Measurements from ENCODE around the gene CDKAL1.

CDKAL1 gene

GRCh38 chr6:20927130-20927860 lies 393.0 kb downstream of the CDKAL1 start:
- no peak overlapping the region for H3K27ac ChIP-seq
- no peak for DNase-seq
- no peak for TF ChIP-seq CTCF (IDR thresholded peaks at IDR 0.05)
- H3K4me1 ChIP-seq: peaks cover 0 to 20% (median 0%) of the 10 kb centered on the region in 4 donors
- H3K4me3 ChIP-seq: no peak overlapping the region
- H3K9me3 ChIP-seq: no peaks in the 10 kb centered on the region
- H3K36me3 ChIP-seq: no peaks in the 10 kb centered on the region
- intact Hi-C loops (cut with DNase I; ENCODE audit: low total_unique reads): no loop called here
- H3K27me3 ChIP-seq: no peaks in the 10 kb centered on the region

GRCh38 chr6:20929283-20929682 lies 395.0 kb downstream of the CDKAL1 start:
- H3K9me3 ChIP-seq: no peaks in the 10 kb centered on the region
- H3K36me3 ChIP-seq: no peaks in the 10 kb centered on the region
- TF ChIP-seq CTCF (IDR thresholded peaks at IDR 0.05): no peak
- H3K27ac ChIP-seq: no peak overlapping the region
- intact Hi-C loops (cut with DNase I; ENCODE audit: low total_unique reads): no loop called here
- no peak overlapping the region for H3K4me3 ChIP-seq
- no peaks in the 10 kb centered on the region for H3K27me3 ChIP-seq
- DNase-seq: no peak
- H3K4me1 ChIP-seq: peaks cover 0 to 20% (median 2%) of the 10 kb centered on the region in 4 donors

- H3K36me3 ChIP-seq: no peaks in the 10 kb centered on the region
- H3K4me1 ChIP-seq: peaks cover 0 to 20% (median 2%) of the 10 kb centered on the region in 4 donors
- no peak for TF ChIP-seq CTCF (IDR thresholded peaks at IDR 0.05)
- H3K9me3 ChIP-seq: no peaks in the 10 kb centered on the region
- DNase-seq: no peak
- H3K4me3 ChIP-seq: no peak overlapping the region
- no peaks in the 10 kb centered on the region for H3K27me3 ChIP-seq
- intact Hi-C loops (cut with DNase I; ENCODE audit: low total_unique reads): no loop called here
- H3K27ac ChIP-seq: no peak overlapping the region
These were observed 396.8 kb downstream of the CDKAL1 start for GRCh38 chr6:20931093-20931492.

GRCh38 chr6:20931772-20932171 lies 397.5 kb downstream of the CDKAL1 start:
- peaks cover 0 to 20% (median 2%) of the 10 kb centered on the region in 4 donors for H3K4me1 ChIP-seq
- DNase-seq: no peak
- intact Hi-C loops (cut with DNase I; ENCODE audit: low total_unique reads): no loop called here
- no peaks in the 10 kb centered on the region for H3K9me3 ChIP-seq
- no peak for TF ChIP-seq CTCF (IDR thresholded peaks at IDR 0.05)
- H3K27me3 ChIP-seq: no peaks in the 10 kb centered on the region
- no peak overlapping the region for H3K4me3 ChIP-seq
- H3K36me3 ChIP-seq: no peaks in the 10 kb centered on the region
- no peak overlapping the region for H3K27ac ChIP-seq

- no peaks in the 10 kb centered on the region for H3K27me3 ChIP-seq
- intact Hi-C loops (cut with DNase I; ENCODE audit: low total_unique reads): no loop called here
- TF ChIP-seq CTCF (IDR thresholded peaks at IDR 0.05): no peak
- DNase-seq: no peak
- no peaks in the 10 kb centered on the region for H3K36me3 ChIP-seq
- H3K4me1 ChIP-seq: peaks cover 0 to 15% (median 2%) of the 10 kb centered on the region in 4 donors
- no peaks in the 10 kb centered on the region for H3K9me3 ChIP-seq
- no peak overlapping the region for H3K27ac ChIP-seq
- H3K4me3 ChIP-seq: no peak overlapping the region
These were observed 398.0 kb downstream of the CDKAL1 start for GRCh38 chr6:20932284-20932683.

Data from tibial artery (tissue), 4 donors.